GM20431 (cell line): ENCODE data around the gene MT2A.

ENCODE experiments used
- in situ Hi-C: fragments of 300-500 bp; cut with MseI, MboI; formaldehyde crosslinking; loops from one replicate; pipeline ENCODE4 v1.15.0; 2020; ENCODE audit warnings: low sequenced_read_pairs; ENCODE audit not compliant: unreplicated experiment

MT2A gene

DNA sequence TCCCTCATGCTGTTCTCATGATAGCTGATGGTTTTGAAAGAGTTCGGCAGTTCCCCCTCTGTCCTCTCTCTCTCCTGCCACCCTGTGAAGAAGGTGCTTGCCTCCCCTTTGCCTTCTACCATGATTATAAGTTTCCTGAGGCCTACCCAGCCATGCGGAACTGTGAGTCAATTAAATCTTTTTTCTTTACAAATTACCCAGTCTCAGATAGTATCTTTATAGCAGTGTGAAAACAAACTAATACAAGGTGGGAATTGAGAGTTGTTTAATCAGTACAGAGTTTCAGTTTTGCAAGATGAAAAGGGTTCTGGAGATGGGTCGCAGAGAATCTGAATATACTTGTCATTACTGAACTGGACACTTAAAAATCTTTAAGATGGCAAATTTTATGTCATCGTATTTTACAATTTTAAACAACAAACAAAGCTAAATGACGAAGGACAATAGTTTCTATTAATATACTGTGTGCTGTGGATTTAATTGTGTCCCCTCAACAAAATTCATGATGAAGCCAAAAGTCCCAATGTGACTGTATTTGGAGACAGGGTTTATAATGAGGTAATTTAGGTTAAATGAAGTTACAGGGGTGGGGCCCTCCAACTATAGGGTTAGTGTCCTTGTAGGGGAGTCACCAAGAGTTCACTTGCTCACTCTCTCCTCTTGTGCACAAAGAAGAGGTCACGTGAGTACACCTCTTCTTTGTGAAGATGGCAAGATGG, 14.7 kb upstream of the MT2A start:
- in situ Hi-C loops: no loop called here

DNA sequence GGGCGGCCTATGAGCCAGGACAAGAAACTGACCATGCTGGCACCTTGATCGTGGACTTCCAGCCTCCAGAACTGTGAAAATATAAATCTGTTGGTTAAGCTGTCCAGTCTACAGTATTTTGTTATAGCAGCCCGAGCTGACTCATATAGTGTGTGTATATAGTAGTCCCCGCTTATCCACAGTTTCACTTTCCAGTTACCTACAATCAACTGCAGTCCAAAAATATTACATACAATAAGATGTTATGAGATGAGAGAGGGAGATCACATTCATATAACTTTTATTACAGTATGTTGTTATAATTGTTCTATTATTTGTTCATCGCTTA, 14.1 kb upstream of the MT2A start:
- in situ Hi-C loops: no loop called here

DNA sequence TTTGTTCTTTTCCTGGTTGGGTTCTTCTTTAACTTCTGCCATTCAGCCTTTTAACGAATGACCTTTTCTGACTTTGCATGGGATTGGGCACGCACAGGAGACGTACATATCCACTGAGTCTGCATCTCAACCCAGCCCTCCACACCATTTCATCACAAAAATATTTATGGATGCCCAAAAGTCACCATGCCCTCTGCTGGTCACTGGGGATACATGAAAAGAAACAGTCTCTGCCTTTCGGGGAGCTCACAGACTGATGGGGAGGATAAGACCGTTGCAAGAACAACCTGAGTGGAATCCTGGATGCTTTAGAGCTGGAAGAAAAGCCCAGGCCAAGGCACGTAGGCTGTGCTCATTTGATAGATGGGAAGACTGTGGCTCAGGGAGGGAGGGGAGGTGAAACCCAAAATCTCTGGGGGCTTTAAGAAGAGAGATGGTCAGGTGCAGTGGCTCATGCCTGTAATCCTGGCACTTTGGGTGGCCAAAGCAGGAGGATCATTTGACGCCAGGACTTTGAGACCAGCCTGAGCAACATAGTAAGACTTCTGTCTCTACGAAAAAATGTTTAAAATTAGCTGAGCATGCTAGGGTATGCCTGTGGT, 7.9 kb upstream of the MT2A start:
- in situ Hi-C loops: no loop called here

DNA sequence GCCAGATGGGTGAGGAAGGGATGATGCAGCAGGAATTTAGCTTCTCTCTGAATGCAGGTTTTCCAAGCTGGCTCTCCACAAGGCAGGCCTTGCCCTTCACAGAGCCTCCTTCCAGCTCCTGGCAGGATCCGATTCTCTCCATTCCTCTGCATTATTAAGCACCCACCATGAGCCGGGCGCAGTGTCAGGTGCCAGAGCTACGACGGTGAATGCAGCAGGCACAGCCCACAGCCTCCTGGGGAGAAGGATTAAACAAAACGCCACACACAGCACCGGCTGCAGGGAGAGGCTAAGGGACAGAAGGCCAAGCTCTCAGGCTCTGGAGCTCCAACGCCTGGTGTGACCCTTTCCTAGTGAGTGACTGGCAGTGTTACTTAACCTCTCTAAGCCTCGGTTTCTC, 7.1 kb upstream of the MT2A start:
- in situ Hi-C loops: no loop called here

DNA sequence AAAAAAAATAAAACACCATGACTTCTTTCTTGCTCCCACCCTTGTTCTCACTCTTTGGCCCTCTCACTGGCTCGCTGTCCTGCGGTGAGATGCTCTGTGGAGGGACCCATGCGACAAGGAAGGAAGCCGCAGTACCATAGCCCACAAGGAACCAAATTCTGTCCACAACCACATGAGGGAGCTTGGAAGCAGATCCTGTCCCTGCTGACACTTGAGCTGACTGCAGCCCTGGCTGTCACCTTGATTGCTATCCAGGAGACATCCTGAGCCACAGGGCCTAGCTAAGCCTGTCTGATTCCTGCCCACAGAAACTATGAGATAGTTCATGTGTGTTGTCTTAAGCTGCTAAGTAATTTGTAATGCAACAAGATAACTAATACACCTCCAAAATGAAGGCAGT, 4.8 kb upstream of the MT2A start:
- in situ Hi-C loops: no loop called here

DNA sequence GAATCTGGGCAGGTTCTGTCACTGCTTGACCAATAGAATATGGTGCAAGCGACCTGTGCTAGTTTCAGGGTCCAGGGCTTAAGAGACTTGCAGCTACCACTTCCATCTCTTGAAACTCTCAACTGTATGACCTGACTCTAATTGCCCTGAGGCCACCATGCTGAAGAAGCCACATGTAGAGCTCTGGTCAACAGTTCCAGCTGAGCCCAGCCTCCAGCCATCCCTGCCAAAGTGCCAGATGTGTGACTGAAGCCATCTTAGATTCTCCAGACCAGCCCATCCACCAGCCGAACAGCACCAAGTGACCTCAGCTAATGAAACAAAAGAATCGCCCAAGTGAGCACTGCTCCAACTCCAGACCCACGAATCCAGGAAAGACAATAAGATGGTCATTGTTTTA, 3.4 kb upstream of the MT2A start:
- in situ Hi-C loops: no loop called here

DNA sequence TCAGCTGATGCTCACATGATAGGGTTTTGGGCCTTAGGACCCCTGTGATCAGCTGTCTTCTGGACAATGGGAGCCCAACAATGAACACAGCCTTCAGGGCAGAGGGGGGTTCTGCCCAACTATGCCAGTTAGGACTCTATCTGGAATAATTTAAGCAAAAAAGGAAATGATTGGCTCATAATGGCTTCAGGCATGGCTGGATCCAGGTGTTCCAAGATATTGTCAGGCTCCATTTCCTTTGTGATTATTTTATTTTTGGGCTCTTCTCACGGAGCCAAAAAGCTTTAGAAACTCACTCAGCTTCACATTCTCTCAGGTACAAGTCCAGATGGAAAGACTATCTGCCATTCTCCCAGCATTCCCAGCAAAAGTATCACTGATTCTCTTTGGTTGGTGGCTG, 2.9 kb upstream of the MT2A start:
- in situ Hi-C loops: no loop called here

DNA sequence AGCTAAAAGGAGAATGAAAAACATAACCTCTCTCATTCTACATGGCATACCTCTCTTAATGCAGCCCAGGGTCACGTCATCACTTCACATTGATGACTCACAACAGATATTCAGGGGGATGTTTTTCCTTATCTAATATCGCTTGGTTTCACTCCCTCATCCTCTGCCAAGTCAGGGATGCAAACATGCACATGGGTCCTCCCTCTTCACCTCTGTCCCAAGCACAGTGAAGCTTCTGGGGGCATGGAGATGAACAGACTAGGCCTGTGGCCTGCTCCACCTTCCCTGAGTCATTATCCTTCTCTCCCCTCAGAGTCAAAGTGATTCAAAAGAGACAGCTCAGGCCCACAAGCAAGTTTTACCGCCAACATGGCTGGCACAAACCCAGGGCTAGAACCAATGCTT, 2.3 kb upstream of the MT2A start:
- in situ Hi-C loops: no loop called here

DNA sequence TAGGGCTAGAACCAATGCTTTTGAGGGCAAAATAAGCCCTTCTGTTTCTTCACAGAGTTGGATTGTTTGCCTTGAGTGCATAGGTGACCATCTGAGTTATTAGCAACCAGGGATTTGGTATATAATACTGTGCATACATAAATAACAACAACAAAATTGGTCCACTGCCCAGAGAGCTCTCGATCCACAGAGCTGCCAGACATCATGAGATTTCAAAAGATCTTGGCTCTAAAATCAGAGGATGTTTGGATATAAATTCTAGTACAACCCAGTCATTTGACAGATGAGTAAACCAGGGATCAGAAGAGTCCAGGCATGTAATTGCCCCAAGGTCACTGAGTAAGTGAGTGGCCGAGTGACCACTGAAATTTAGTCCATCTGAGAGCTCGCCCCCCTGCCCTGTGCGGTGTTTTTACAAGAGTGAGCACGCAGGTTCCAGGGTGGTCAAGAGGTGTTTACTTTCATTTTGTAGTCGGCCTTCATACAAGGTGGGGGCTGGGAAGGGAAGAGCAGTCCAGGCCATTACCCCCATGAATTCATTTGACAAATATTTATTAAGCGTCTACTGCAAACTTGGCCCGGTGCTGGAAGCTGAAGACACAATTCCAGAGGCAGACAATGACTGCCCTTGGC, 1.8 kb upstream of the MT2A start:
- in situ Hi-C loops: no loop called here

DNA sequence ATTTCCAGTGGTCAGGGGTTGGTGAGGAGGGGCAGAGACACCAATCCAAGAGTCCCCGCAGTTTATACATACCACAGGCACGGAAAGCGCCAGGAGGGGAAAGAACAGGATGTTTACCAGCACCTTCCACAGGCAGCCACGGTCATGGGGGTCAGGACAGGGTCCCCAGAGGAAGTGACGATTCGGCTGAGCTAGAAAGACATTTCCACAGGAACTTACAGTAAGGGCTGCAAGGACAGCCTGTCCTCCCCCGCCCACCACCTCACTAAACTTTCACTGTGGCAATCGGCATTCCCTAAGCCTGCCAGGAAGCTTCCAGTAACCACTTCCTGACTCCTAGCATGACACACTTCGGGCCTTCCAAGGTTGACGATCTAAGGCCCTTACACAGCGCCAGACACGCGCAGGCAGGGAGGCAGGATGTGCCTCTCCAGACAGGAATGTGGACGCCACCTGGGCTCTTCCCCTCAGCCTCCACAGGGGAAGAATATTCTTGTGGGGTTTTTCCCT, 1.2 kb upstream of the MT2A start:
- in situ Hi-C loops: no loop called here

DNA sequence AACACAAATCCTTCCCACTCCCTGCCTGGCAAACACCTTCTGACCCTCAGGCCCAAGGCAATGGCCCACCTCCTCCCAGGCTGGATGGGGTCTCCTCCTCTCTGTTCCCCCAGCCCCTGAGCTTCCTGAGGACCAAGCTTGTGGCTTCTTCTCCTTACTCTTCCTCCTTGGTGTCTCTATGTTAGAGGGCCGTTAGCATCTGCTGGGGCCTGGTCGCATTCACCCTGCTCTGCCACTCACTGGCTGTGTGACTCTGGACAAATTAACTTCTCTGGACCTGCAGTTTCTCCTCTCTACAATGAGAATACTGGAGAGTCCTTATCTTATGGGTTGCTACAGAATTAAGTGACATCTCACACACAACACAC, 725 bp upstream of the MT2A start:
- in situ Hi-C loops: no loop called here

DNA sequence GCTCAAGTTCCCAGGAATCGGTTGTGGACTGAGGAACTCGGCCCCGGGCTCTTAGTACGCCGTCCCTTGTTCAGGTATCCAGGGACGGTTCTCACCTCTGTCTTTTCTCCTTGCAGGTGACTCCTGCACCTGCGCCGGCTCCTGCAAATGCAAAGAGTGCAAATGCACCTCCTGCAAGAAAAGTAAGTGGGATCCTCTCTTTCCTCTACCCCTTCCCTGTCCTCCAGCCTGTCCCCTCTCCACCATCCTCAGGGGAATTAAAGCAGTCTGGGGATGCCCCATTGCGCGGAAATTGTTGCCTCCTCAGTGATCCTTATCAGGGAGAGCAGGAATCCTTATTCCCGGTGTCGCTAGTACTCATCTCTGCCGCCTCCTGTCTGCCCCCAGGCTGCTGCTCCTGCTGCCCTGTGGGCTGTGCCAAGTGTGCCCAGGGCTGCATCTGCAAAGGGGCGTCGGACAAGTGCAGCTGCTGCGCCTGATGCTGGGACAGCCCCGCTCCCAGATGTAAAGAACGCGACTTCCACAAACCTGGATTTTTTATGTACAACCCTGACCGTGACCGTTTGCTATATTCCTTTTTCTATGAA, 585 bp downstream of the MT2A start:
- in situ Hi-C loops: no loop called here

DNA sequence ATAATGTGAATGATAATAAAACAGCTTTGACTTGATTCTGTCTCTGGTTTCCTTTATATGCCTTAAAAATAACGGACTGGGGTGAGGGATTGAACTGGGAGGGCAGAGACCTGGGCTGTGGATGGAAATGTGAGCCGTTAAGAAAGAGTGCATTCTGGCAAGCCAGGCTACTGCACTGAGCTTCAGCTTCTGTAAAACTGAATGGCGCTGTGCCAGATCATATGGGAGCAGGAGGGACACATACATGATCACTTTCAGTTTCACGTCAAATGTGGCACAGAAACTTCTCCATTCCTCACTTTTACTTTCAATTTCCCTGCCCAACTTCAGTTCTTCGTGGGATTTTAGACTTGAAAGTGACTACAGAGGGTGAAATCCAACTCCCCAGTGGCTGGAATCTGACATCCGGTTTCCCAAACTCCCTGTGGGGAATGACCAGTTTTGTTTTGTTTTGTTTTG, 1.1 kb downstream of the MT2A start:
- in situ Hi-C loops: no loop called here

DNA sequence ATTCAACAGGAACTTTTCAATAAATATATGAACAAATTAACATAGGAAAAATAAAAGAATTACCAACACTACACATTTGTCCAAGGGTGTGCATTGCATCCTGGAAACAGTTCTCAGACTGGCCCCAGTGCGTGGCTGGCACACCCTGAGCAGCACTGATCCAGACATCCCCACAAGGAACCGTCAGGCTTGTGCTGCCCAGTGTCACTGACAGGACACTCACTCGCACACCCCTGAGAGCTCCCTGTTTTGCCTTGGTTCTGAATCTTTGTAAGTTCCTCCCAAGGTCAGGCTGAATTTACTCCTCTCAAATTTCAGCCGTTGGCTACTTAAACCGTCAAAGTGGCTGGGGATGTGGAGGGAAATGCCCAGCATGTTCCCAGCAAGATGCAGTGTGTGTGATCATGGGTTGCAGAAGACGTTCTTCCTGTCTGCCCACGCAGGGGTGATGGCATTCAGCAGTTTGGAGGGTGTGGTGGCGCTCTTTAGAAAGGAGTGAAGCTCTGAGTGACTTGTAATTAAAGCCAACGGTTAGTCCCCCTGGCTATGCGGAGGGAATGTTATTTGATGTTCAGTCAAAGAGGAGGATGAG, 1.7 kb downstream of the MT2A start:
- in situ Hi-C loops: no loop called here

DNA sequence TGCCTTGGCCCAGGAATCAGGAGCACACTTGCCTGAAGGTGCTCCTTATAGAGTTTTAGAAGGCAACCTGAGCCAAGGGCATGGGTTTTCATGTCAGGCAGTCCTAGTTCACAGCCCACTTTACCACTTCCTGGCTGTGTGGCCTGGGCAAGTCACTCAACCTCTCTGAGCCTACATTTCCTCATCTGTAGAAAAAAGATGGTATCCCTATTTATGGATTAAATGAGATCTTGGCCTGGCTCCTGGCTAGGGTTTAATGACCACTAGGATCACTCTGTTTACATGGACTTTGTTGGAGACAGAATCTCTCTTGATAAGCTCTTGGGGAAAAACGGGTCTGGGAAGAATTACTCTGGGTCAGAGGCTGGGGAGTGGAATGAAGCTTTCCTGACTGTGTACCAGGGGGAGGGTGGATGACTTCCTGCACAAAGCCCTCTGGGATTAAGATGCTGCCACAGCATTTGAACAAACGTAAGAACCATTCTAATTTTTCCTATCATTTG, 2.3 kb downstream of the MT2A start:
- in situ Hi-C loops: no loop called here

DNA sequence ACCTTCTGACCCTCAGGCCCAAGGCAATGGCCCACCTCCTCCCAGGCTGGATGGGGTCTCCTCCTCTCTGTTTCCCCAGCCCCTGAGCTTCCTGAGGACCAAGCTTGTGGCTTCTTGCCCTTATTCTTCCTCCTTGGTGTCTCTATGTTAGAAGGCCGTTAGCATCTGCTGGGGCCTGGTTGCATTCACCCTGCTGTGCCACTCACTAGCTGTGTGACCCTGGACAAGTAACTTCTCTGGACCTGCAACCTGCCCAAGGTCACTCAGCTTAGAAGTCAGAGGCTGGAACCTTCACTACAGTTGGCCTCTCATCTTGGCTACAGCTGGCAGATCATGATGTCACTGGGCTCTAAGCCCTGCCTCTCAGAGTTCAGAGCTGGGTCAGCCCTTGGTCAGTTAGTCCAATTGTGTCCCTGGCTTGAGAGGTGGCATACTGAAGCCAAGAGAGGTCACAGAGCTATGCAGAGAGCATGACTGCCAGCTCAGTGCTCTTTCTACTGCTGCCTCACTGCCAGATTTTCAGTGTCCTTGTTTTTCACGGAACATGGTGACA, 3.0 kb downstream of the MT2A start:
- in situ Hi-C loops: no loop called here

DNA sequence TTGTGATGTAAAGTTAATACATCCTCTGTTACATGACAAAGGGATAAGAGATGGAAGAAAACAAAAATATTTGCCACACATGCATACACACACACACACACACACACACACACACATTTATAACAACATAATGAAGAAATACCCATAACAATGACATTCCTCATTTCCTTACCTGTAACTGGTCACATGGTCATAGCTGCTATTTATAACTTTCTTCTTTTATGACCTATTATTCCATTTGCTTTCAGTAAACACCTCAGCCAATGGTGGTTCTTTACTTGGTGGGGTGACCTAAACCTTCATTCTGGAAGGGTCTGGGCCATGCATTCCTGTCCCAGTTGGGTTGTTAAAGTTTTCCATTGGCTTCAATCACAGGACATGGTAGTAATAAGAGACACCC, 5.3 kb downstream of the MT2A start:
- in situ Hi-C loops: no loop called here

DNA sequence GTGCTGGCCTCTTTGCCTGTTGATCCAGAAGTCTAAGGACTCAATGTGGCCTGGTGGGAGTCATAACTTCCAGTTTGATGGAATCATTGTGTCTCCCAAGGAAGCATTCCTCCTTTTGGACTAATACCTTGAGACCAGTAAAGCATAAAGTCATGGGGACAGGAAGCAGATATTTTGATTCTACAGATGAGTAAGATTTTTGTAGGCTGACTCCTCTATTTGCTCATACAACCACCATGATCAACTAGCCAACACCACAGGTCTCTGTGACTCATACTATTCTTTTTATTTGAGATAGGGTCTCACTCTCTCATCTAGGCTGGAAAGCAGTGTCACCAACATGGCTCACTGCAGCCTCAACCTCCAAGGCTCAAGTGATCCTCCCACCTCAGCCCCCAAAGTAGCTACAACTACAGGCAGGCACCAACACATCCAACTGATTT, 6.2 kb downstream of the MT2A start:
- in situ Hi-C loops: no loop called here

DNA sequence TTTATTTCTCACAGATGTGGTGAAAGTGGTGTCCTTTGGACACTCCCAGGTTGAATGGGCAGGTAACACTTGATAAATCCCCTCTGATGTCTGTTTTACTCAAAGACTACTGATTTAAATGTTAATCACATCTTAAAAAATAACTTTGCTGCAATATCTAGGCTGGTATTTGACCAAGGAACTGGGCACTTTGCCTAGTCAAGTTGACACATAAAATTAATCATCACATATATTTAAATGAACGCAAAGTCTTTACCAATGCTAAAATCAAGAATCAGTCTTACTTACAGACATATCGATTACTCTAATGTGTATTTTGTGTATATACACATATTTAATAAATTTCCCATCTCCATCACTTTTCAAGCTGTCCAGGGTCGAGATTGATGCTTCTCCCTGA, 7.0 kb downstream of the MT2A start:
- in situ Hi-C loops: no loop called here

DNA sequence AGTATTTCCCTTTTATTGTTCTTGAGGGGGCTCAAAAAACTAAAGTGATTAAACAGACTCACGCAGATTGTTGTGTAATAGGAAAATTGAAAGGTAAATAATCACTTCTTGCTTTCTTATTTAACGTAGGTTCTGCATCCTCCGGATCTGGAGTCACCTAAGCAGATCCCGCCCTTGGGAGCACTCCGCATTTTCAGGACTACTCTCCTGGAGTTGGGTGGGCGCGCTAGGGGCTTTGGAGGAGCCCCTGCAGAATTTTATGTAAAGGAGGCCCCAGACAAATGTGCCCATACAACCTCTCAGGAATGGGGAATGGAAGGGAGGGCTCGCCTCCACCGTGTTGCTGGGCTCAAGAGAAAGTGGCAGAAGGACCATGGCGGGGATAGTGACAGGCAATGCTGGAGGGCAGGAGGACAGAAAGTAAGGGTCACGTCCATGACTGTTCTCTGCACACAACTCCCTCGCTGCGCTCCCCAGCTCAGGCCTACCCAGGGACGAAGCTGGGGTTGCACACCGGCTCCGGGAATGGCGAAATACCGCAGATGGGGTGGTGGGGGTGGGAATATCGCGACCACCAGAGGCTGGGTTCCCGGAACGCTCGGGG, 8.3 kb downstream of the MT2A start:
- in situ Hi-C loops: no loop called here
